ENCODE data around the gene IFT43. TPM values are rescaled to one million over a fixed set of nuclear protein-coding genes. Genes with fewer than 3 reads are reported as not detected.
A peak's percentile ranks its signal among the peaks of the same experiment; 100 is the strongest.

Gene IFT43
- total RNA-seq, 1 experiment from 2014 or later, result 24.2 TPM

- H3K4me2 ChIP-seq (ENCODE audit: low read length), result peak overlapping the region; percentile 99
- H3K4me3 ChIP-seq (replicated peaks in 1 of 2; ENCODE audit: low read depth in 1 of 2, low read length in 2 of 2), result peak overlapping the region; percentile 53 to 86
- ChIA-PET POLR2A (interaction anchor here (1.0 to 1.5 kb wide), 3 partner anchors 76 to 274 kb away, joined by 4 to 9 read pairs (median 5); no protein-coding TSS in a partner anchor), CTCF (interaction anchor here (0.6 to 7.2 kb wide), 24 partner anchors 9 to 666 kb away, joined by 3 to 176 read pairs (median 5); partner anchors contain the start of genes ERG28 and TTLL5), RAD21 (ENCODE audit: low non-redundant PET in 1 of 2, low total read pairs in 2 of 2, uncharacterized antibody in 2 of 2, unreplicated experiment in 2 of 2) (interaction anchor here (0.6 to 3.3 kb wide), 12 partner anchors 71 to 370 kb away, joined by 3 to 16 read pairs (median 4); no protein-coding TSS in a partner anchor)
- H3K9me3 ChIP-seq (ENCODE audit: control insufficient read depth in 1 of 2, insufficient read depth in 1 of 2, low read depth in 1 of 2, low read length in 2 of 2), result no peaks in the 10 kb centered on the region
- H3K79me2 ChIP-seq (ENCODE audit: insufficient read depth, low read length), result 0 out of 2 replicates have a peak, but pooled peaks cover 2% of the 10 kb centered on the region
- BruUV-seq (replicated peaks), result no TSS peak
- H3K4me1 ChIP-seq (ENCODE audit: control insufficient read depth in 1 of 2, insufficient read depth in 2 of 2, low read length in 2 of 2), result peaks cover 12 to 27% of the 10 kb centered on the region in 2 experiments
- peak overlapping the region; percentile 42; the same call in 1 of the 2 replicates for H3K27ac ChIP-seq (ENCODE audit: low read depth, low read length)
- DNase-seq (ENCODE audit: low read depth, low spot score) (peak; percentile 51), ATAC-seq (peak; percentile 76)
- intact Hi-C loops (cut with micrococcal nuclease), result loop anchor here (1.0 kb wide), 3 partner anchors 188 to 405 kb away; no protein-coding TSS in a partner anchor
- no peaks in the 10 kb centered on the region for H3K36me3 ChIP-seq (ENCODE audit: control insufficient read depth in 1 of 2, insufficient read depth in 2 of 2, low read length in 2 of 2)
- TF ChIP-seq RAD21 (IDR thresholded peaks at IDR 0.05; ENCODE audit: low read depth) (peak; percentile 83), YY1 (IDR thresholded peaks at IDR 0.05; ENCODE audit: extremely low read depth, insufficient replicate concordance, low read depth, low read length) (peak; percentile 12), EZH2phosphoT487 (IDR thresholded peaks at IDR 0.05; ENCODE audit: borderline replicate concordance) (no peak), FOSL1 (IDR thresholded peaks at IDR 0.05; ENCODE audit: low read depth) (no peak), MAX (IDR thresholded peaks at IDR 0.05) (peak; percentile 21; the same call in 1 of the 2 replicates), EGR1 (IDR thresholded peaks at IDR 0.05; ENCODE audit: low read depth) (no peak), ZFX (IDR thresholded peaks at IDR 0.05) (peak; percentile 58), CTCF (IDR thresholded peaks at IDR 0.05 in 2 of 3, conservative IDR thresholded peaks at IDR 0.05 in 1 of 3; ENCODE audit: borderline replicate concordance in 1 of 3, insufficient read depth in 1 of 3, low read depth in 2 of 3, low read length in 2 of 3) (peak; percentile 44 to 69 (median 52); a peak in 5 of 6 replicates)
- H3K9ac ChIP-seq (ENCODE audit: low read length), result peak overlapping the region; percentile 77
- no peaks in the 10 kb centered on the region for H3K27me3 ChIP-seq (ENCODE audit: insufficient read depth, low read length)
- no peaks in the 10 kb centered on the region for H4K20me1 ChIP-seq (ENCODE audit: insufficient read depth)
- peak overlapping the region; percentile 84 for H2AFZ ChIP-seq (ENCODE audit: low read depth, low read length, poor library complexity, severe bottlenecking)
- H3K9me2 ChIP-seq (ENCODE audit: insufficient read depth), result no peaks in the 10 kb centered on the region
Observed at GRCh38 chr14:75982266-75983018, 3.1 kb upstream of the IFT43 start.

All from HCT116 (cell line).